IPS-15b (cell line): ENCODE measurements around the gene CCND3.

Source experiments
- H3K27me3 ChIP-seq: one replicate; pipeline ENCODE4 v1.6.1; 2013; ENCODE audit warnings: low read length; ENCODE audit not compliant: control insufficient read depth, insufficient read depth
- H3K36me3 ChIP-seq: one replicate; pipeline ENCODE4 v1.6.1; 2013; ENCODE audit warnings: low read length; ENCODE audit not compliant: control insufficient read depth, insufficient read depth
- H3K4me1 ChIP-seq: one replicate; pipeline ENCODE4 v1.6.1; 2013; ENCODE audit warnings: mild to moderate bottlenecking, low read length; ENCODE audit not compliant: control insufficient read depth, insufficient read depth
- H3K4me3 ChIP-seq: one replicate; pipeline ENCODE4 v1.5.1; 2013; ENCODE audit warnings: low read depth, low read length
- H3K9ac ChIP-seq: one replicate; pipeline ENCODE4 v1.6.1; 2013; ENCODE audit warnings: low read depth, mild to moderate bottlenecking, low read length
- H3K9me3 ChIP-seq: one replicate; pipeline ENCODE4 v1.6.1; 2013; ENCODE audit warnings: mild to moderate bottlenecking, low read length; ENCODE audit not compliant: control insufficient read depth, insufficient read depth

The CCND3 gene

DNA sequence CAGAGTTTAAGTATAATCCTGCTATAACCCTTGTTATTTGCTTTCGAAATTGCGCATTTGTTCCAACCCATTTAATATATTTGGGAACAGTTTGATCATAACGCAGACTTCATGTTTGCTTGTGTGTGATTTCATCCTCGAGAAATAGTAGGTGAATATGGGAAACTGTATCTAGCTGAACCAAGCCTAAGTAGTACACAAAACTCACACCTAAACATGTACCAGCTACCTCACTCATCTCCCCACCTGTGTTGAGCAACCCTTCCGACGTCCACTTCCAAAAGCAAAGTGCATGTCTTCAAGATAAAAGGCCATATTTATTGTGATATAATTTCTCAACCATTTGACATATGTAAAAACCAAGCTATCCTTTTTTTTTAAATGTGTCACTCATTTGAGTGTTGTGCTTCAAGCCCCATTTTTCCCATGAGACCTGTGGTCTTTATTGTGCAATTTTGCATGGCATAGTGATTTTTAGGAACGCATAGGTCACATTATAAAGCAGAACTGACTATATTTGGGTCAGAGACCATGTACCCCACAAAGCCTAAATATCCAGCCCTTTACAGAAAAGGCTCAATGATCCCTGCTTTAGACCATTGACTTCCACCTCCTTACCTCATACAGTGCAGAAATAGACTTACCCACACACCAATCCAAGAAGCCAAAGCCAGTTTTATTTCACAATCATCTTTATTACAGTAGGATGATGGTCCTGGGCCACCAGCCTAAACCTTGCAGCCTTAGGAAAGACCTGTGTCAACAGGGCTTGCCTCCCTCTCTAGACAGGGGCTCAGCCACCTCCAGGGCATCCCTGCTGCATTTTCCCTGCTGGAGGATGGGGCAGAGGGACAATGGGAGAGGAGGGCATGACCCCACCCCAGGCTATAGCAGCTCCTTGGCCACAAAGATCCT lies 7.1 kb downstream of the CCND3 start:
- H3K4me3 ChIP-seq: no peak overlapping the region
- H3K36me3 ChIP-seq: peaks cover 60% of the 10 kb centered on the region
- H3K4me1 ChIP-seq: peaks cover 8% of the 10 kb centered on the region
- no peak overlapping the region for H3K9ac ChIP-seq
- H3K9me3 ChIP-seq: no peaks in the 10 kb centered on the region
- H3K27me3 ChIP-seq: no peaks in the 10 kb centered on the region

DNA sequence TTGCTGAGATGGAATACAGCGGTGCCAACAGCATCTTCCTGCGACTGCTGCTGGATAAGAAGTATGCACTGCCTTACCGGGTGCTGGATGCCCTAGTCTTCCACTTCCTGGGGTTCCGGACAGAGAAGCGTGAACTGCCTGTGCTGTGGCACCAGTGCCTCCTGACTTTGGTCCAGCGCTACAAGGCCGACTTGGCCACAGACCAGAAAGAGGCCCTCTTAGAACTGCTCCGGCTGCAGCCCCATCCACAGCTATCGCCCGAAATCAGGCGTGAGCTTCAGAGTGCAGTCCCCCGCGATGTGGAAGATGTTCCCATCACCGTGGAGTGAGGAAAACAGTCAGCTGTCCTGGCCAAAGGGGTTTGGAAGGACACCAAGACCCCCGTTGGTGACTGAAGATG lies 9.2 kb downstream of the CCND3 start:
- Histone ChIP-seq H3K9ac (no peak overlapping the region), H3K4me3 (no peak overlapping the region), H3K36me3 (peaks cover 70% of the 10 kb centered on the region), H3K27me3 (no peaks in the 10 kb centered on the region), H3K4me1 (no peaks in the 10 kb centered on the region), H3K9me3 (no peaks in the 10 kb centered on the region)

DNA sequence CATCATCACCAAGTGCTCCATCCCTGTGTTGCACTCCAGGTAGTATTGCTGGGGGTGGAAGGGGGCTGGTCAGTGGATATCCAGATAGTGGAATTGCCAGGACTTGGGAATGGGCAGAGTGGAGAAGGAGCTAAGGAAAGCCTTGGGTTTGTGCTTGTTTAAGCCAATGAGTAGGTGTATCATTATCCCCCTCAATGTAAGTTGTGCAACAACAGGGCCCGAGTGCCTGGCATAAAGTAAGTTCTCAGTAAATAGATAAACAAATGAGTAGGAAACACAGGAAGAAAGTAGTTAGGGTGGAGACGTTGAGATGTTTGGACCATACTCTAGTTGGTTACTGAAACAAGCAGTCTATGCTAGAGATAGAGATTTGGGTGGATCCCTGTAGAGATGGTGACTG lies 9.8 kb downstream of the CCND3 start:
- H3K9me3 ChIP-seq: no peaks in the 10 kb centered on the region
- H3K4me1 ChIP-seq: no peaks in the 10 kb centered on the region
- H3K9ac ChIP-seq: no peak overlapping the region
- H3K4me3 ChIP-seq: no peak overlapping the region
- peaks cover 75% of the 10 kb centered on the region for H3K36me3 ChIP-seq
- no peaks in the 10 kb centered on the region for H3K27me3 ChIP-seq

DNA sequence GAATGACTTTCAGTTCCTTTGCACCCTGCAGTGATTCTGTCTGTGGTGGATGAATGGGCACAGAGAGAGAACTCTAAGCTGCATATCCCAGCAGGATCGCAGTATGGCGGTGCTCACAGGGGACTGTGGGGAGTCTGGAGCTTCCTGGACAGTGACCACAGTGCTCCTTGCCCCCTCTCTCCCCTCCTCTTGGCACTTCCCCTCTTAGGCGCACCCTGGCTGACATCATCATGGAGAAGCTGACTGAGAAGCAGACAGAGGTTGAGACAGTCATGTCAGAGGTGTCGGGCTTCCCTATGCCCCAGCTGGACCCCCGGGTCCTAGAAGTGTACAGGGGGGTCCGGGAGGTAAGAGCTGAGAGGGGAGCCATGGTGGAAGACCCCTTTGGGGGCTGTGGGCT lies 11.7 kb downstream of the CCND3 start:
- Histone ChIP-seq H3K4me1 (no peaks in the 10 kb centered on the region), H3K9ac (no peak overlapping the region), H3K4me3 (no peak overlapping the region)

DNA sequence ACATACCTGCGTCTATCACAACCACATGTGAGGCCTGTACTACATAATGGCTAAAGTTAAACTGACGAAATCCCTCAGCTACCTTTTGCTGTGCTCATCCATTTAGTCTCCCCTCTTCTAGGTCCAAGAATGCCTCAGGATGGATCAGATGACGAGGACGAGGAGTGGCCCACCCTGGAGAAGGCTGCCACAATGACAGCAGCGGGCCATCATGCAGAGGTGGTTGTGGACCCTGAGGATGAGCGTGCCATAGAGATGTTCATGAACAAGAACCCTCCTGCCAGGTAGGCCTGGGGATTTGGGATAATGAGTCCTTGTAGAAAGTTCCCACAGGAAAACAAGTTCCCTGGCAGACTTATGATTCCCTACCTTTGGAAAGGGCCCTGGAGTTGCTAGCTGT lies 14.4 kb downstream of the CCND3 start:
- no peak overlapping the region for H3K9ac ChIP-seq
- H3K4me3 ChIP-seq: no peak overlapping the region
- H3K4me1 ChIP-seq: peaks cover 6% of the 10 kb centered on the region
- peaks cover 53% of the 10 kb centered on the region for H3K36me3 ChIP-seq
- H3K27me3 ChIP-seq: no peaks in the 10 kb centered on the region
- no peaks in the 10 kb centered on the region for H3K9me3 ChIP-seq

More for the DNA sequence above, 11.7 kb downstream of the CCND3 start:
- H3K36me3 ChIP-seq: peaks cover 70% of the 10 kb centered on the region
- no peaks in the 10 kb centered on the region for H3K27me3 ChIP-seq
- H3K9me3 ChIP-seq: no peaks in the 10 kb centered on the region

DNA sequence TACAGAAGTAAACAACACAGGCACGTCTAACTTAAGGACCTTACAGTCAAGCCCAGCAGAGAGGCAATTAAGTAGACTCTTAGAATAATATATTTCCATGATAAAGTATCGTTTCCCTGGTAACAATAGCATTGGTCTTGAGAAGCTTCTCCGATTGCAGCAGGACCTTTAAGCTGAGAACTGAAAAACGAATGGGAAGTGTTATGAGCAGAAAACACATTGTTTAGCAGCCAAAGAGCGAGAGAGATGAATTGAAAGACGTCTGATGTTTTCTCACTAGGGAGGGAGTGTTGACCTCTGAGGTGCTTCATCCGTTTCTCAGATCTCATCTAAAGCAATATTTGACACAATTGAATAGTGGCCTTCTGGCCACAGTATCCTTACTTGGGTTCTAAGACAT lies 19.5 kb downstream of the CCND3 start:
- H3K4me1 ChIP-seq: peaks cover 10% of the 10 kb centered on the region
- no peaks in the 10 kb centered on the region for H3K27me3 ChIP-seq
- peak overlapping the region; percentile 84 for H3K4me3 ChIP-seq
- H3K36me3 ChIP-seq: peaks cover 9% of the 10 kb centered on the region
- no peaks in the 10 kb centered on the region for H3K9me3 ChIP-seq
- H3K9ac ChIP-seq: peak overlapping the region; percentile 88

DNA sequence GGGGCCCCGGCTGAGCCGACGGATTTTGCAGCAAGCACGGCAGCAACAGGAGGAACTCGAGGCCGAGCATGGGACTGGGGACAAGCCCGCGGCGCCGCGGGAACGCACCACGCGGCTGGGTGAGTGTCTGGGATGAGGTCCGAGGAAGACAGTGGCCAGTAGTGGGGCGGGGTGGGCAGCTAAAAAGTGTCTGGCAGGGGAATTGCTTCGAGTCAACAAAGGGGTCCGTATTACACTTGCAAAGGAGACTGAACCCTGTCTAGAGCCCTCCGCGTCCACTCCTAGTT lies 20.0 kb downstream of the CCND3 start:
- no peaks in the 10 kb centered on the region for H3K9me3 ChIP-seq
- H3K4me3 ChIP-seq: peak overlapping the region; percentile 84
- peaks cover 8% of the 10 kb centered on the region for H3K36me3 ChIP-seq
- H3K27me3 ChIP-seq: no peaks in the 10 kb centered on the region
- peaks cover 10% of the 10 kb centered on the region for H3K4me1 ChIP-seq
- peak overlapping the region; percentile 88 for H3K9ac ChIP-seq

DNA sequence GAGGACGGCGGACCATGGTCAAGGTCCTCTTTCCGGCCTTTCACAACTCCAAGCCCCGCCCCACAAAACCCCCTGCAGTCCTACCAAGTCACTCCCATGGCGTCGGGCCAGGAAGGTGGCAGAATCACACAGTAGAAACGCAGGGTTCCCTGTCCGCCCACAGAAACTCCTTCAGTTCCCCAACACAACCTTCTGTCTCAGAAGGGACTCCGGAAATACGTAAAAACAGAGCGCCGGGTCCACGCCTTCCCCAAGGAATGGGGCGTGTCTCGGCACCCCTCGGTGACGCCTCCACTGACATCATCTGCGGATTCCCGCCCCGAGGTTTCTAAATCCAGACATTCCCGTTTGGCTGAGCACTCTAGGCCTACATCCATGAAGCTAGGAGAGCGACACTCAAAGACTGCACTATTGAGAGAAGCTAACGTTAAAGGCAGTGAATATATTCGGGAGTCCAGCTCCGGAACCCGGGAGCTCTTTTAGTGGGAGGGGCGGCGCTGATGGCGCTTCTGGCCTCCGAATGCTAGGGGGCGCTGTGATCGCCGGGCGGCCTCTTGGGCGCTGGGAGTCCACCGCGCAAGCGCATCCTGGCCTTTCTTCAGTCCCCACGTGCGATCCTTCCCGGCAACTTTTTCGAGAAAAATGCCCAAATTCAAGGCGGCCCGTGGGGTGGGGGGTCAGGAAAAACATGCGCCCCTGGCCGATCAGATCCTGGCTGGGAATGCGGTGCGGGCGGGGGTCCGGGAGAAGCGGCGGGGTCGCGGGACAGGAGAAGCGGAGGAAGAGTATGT lies 20.5 kb downstream of the CCND3 start, which contains the start of the genes BYSL and MED20:
Gene BYSL (plus strand): TSS at position 579 of the 791 bp plus-strand sequence. CDS start 64 bp downstream, at position 643.
Gene MED20 (minus strand): TSS at position 219 of the 791 bp plus-strand sequence. CDS start 121 bp downstream, at position 98.
- Histone ChIP-seq H3K9ac (peak within 1 kb of the TSS; percentile 88), H3K9me3 (no peaks in the 10 kb centered on the region), H3K36me3 (peaks cover 10% of the 10 kb centered on the region), H3K4me3 (peak within 1 kb of the TSS; percentile 84), H3K4me1 (peaks cover 10% of the 10 kb centered on the region), H3K27me3 (no peaks in the 10 kb centered on the region)

DNA sequence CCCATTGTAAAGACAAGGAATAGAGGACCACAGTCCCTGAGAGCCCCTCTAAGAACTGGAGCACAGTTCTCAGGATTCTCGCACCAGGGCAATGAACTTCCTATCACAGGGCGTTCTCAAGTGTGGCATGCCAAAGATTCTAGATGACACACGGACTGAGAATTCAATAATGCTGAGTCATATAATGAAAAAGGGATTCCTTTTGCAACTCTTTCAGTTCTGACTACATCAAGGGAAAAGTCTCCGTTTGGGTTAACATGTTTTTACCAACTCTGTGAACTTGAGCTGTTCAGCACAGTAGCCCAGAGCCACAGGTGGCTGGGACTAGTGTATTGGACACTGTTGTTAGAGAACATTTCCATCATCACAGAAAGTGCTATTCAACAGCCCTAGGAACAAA lies 24.1 kb downstream of the CCND3 start:
- H3K36me3 ChIP-seq: peaks cover 7% of the 10 kb centered on the region
- H3K9ac ChIP-seq: no peak overlapping the region
- H3K4me1 ChIP-seq: peaks cover 6% of the 10 kb centered on the region
- H3K4me3 ChIP-seq: no peak overlapping the region
- no peaks in the 10 kb centered on the region for H3K27me3 ChIP-seq
- no peaks in the 10 kb centered on the region for H3K9me3 ChIP-seq

DNA sequence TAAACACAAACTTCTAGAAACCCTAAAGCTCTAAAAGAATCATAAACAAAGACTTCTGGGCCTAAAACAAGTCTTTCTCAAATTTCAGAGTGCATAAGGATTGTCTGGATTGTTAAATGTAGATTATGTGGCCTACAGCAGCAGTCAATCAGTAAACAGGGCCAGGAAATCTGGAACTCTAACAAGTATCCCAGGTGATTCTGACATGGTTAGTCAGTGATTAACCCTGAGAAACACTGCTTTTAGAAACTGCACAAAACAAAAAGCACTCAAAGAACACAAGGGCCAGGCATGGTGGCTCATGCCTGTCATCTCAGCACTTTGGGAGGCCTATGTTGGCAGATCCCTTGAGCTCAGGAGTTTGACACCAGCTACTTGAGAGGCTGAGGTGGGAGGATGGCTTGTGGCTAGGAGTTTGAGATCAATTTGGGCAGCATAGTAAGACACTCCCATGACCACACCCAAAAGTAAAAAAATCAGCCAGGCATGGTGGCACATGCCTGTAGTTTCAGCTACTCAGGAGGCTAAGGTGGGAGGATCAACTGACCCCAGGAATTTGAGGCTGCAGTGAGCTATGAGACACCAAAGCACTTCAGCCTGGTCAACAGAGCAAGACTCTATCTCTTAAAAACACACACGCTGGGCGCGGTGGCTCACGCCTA lies 26.6 kb downstream of the CCND3 start:
- Histone ChIP-seq H3K4me3 (no peak overlapping the region), H3K36me3 (peaks cover 7% of the 10 kb centered on the region), H3K4me1 (peaks cover 3% of the 10 kb centered on the region), H3K9ac (no peak overlapping the region), H3K27me3 (no peaks in the 10 kb centered on the region), H3K9me3 (no peaks in the 10 kb centered on the region)

DNA sequence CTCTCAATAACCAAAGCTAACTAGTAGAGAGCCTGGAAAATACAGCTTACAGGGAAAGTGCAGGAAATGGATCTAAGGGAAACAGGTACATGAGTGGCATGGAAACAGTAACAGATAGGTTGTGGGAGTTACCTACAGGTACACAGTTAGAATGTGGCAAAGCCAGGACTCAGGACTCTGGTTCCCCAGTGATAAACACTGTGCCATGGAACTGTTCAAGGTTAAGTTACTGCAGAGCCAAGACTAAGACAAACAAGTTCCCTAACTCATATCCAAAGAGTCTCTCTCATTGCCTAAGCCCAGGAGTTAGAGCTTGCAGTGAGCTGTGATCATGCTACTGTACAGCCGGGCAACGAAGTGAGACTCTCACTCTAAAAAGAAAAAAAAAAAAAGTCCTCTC lies 27.3 kb downstream of the CCND3 start:
- no peaks in the 10 kb centered on the region for H3K9me3 ChIP-seq
- H3K4me3 ChIP-seq: no peak overlapping the region
- peaks cover 7% of the 10 kb centered on the region for H3K36me3 ChIP-seq
- H3K9ac ChIP-seq: no peak overlapping the region
- H3K4me1 ChIP-seq: no peaks in the 10 kb centered on the region
- no peaks in the 10 kb centered on the region for H3K27me3 ChIP-seq
